DLD1 (cell line): ENCODE results near the gene STPG1.

Experiments used
- in situ Hi-C: cut with HindIII; loops from 2 replicates; pipeline ENCODE4 v1.10.0; 2017; ENCODE audit warnings: low sequenced_read_pairs

STPG1 gene

GRCh38 chr1:24427545-24427862 lies 13.9 kb upstream of the STPG1 start:
- in situ Hi-C loops: no loop called here

DNA sequence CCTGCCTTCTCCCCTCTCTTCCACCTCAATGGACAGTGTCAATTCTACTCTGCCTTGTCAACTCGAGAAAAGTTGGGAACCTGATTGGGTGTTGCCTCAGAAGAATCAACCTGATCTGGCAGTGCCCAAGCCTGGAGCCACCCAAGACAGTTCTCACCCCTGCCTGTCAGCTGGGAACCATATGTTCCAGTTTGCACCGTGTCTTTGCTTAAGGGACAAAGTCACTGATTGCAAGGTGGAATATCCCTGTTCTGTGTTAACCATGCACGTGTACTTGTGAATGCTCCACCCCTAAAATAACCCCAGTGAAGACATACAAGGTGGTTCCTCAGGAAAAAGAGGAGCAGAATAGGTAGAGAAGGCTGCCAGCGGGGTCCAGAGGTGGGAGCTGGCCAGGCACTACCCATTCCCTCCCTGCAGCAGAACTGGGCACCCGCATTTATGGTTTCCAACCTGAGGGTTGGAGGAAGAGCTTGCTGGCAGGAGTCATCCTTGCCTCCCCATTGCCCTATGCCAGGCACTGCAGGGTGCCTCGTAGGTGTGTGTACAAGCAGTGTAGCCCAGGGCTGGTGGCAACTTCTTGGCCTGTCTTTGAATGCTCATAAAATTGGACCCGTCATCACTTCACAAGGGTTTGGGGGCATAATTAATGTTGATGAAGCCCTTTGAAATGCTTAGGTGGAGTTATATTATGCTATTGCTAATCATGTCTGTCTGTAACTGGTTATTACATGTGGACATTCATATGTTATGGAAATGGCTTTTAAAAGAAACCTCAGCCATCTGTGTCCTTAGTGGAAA lies 13.4 kb upstream of the STPG1 start:
- in situ Hi-C loops: no loop called here

GRCh38 chr1:24425922-24426321 lies 12.3 kb upstream of the STPG1 start:
- in situ Hi-C loops: no loop called here

GRCh38 chr1:24425441-24425840 lies 11.9 kb upstream of the STPG1 start:
- in situ Hi-C loops: no loop called here

DNA sequence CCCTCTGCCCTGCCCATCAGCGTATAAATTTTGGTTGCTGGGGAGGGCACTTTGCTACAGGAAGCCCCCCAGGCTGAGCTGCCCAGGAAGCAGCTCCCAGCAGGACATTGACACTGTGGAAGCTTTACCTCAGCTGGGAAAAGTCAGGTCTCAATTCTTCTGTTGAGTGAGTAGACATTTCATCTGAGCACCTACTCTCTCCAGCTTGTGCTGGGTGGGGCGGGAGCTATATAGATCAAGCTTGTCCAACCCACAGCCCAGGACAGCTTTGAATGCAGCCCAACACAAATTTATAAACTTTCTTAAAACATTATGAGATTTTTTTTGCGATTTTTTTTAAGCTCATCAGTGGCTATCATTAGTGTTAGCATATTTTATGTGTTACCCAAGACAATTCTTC lies 11.4 kb upstream of the STPG1 start:
- in situ Hi-C loops: loop anchor here (25.0 kb wide), 1 partner anchor 113 kb away; the partner anchor contains the start of gene GRHL3

DNA sequence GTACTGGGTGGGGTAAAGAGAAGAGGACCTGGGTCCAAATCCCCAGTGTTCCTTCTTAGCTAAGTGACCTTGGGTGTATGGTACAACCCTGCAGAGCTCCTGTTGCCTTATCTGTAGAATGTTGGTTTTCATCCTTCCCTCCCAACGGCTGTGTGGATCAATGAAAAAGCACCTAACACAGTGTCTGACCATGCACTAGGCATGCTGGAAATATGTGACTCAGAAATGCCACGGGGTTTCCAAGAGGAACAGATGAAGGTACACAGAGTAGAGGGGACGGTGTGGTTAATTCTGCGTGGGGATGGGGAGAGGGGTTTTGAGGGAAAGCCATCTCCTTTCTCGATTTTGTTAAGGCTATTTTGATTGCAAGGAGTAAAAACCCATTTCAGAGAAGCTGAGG lies 10.6 kb upstream of the STPG1 start:
- in situ Hi-C loops: loop anchor here (25.0 kb wide), 1 partner anchor 112 kb away; the partner anchor contains the start of gene GRHL3

GRCh38 chr1:24421502-24421901 lies 7.9 kb upstream of the STPG1 start:
- in situ Hi-C loops: loop anchor here (25.0 kb wide), 1 partner anchor 109 kb away; the partner anchor contains the start of gene GRHL3

GRCh38 chr1:24420547-24420946 lies 7.0 kb upstream of the STPG1 start:
- in situ Hi-C loops: loop anchor here (25.0 kb wide), 1 partner anchor 108 kb away; the partner anchor contains the start of gene GRHL3

DNA sequence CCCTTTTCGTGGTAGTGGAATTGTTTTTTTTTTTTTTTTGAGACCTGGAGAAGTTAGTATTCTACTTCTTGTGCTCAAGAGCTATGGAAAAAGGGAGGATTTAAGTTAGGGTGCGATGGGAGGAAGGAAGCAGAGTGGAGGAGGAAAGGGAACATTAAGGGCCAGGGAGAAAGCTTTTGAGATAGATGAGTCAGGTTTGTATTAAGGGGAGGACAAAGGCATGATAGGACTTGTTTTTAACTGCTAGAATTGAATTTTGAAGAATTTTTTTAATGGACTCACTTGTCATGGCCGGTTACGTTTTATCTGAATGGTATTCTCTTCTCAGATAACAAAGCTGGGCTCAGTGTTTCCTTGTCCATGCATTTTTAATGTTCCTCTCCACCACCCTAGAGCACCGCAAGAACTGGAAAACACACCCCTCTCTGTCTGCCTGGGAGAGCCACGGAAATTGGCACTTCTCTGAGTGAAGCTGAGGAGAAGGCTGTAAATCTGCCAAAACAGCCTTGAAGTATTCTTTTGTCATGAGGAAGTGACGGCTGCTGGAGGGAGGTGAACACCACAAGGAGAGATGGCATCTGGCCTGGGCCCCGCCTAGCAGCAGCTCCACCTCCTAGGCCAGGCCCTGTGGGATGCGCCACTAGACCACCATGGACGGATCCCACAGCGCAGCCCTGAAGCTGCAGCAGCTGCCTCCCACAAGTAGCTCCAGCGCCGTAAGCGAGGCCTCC lies 5.5 kb upstream of the STPG1 start:
- in situ Hi-C loops: loop anchor here (10.0 to 25.0 kb wide), 2 partner anchors 107 to 216 kb away; partner anchors contain the start of gene GRHL3

- in situ Hi-C loops: loop anchor here (10.0 to 25.0 kb wide), 2 partner anchors 105 to 217 kb away; partner anchors contain the start of gene GRHL3
These were observed 4.1 kb upstream of the STPG1 start for GRCh38 chr1:24417681-24418080.

- in situ Hi-C loops: loop anchor here (10.0 to 25.0 kb wide), 2 partner anchors 105 to 218 kb away; partner anchors contain the start of gene GRHL3
These were observed 3.2 kb upstream of the STPG1 start for GRCh38 chr1:24416666-24417391.

- in situ Hi-C loops: loop anchor here (10.0 to 25.0 kb wide), 2 partner anchors 104 to 219 kb away; partner anchors contain the start of gene GRHL3
These were observed 2.5 kb upstream of the STPG1 start for GRCh38 chr1:24415910-24416665.

GRCh38 chr1:24415334-24415909 lies 1.8 kb upstream of the STPG1 start, which contains the start of gene NIPAL3:
Gene NIPAL3 (plus strand): TSS chr1:24415802. CDS start chr1:24419548, 3,746 bp downstream.
- in situ Hi-C loops: loop anchor here (10.0 to 25.0 kb wide), 2 partner anchors 103 to 219 kb away; partner anchors contain the start of gene GRHL3

- in situ Hi-C loops: loop anchor here (10.0 to 25.0 kb wide), 2 partner anchors 103 to 220 kb away; partner anchors contain the start of gene GRHL3
These were observed 1.3 kb upstream of the STPG1 start for GRCh38 chr1:24414775-24415333.

GRCh38 chr1:24412408-24412807 lies 1.2 kb downstream of the STPG1 start:
- in situ Hi-C loops: loop anchor here (10.0 to 25.0 kb wide), 2 partner anchors 100 to 222 kb away; partner anchors contain the start of gene GRHL3

DNA sequence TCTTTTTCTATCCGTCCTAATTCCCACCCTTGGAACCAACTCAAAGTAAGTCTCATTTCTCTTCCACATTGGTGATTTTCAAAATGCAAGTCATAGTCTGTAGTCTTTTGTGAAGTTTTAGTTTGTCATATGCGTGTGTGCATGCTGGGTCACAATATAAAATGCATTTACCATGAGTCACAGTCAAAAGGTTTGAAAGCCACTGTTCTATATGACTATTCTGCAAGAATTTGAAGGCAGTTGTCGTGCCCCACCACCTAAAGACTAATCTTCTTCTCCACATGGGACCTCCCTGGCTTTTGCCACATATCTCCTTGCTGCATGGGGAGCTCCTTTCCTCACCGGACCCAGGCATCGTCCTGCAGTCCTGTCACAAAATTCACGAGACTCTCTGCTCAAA lies 1.6 kb downstream of the STPG1 start:
- in situ Hi-C loops: loop anchor here (10.0 to 25.0 kb wide), 2 partner anchors 100 to 223 kb away; partner anchors contain the start of gene GRHL3

DNA sequence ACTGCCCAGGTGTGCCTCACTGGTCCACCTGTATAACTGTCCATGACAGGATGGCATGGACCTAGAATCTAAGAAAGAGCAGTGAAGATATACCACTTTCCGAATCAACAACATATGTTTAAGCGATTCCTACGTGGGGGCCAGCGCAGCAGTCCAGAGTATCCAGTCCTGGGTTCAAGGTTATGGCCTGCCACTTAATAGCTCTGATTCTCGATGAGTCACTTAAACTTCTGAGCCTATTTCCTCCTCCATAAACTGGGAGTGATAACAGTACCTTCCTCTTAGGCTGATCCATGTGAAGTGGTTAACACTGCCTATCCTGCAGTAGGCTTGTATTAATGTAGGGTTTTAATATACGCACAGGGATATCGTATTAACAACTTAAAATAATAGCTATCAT lies 2.8 kb downstream of the STPG1 start:
- in situ Hi-C loops: loop anchor here (10.0 to 25.0 kb wide), 2 partner anchors 98 to 224 kb away; partner anchors contain the start of gene GRHL3

DNA sequence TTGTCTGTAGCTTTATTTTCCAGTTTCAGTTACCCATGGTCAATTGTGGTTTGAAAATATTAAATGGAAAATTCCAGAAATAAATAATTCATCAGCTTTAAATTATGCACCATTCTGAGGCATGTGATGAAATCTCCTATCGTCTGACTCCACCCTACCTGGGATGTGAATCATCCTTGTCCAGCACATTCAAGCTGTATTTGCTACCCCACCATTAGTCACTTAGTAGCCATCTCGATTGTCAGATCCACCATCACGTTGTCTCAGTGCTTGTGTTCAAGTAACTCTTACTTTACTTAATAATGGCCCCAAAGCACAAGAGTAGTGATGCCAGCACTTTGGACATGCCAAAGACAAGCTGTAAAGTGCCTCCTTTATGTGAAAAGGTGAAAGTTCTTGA lies 4.0 kb downstream of the STPG1 start:
- in situ Hi-C loops: loop anchor here (25.0 kb wide), 1 partner anchor 97 kb away; the partner anchor contains the start of gene GRHL3

DNA sequence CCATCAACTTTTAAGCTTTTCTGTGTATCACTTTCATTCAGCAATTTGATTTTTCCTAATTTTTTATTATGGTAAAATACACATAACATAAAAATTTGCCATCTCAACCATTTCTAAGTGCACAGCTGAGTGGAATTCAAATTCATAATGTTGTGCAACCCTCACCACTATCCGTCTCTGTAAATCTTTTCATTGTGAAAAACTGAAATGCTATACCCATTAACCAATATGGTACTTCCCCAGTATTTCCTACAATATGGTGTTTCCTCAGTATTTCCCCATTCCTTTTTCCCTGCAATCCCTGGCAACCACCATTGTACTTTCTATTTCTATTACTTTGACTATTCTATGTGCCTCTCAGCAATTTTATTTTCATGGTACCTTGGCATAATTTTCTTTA lies 6.8 kb downstream of the STPG1 start:
- in situ Hi-C loops: loop anchor here (25.0 kb wide), 1 partner anchor 94 kb away; the partner anchor contains the start of gene GRHL3
